GM19463 (cell line): ENCODE measurements around the gene HAO1.
"Not testable (repeated sequence)": the region's sequence is repeated elsewhere in the genome, so short reads cannot be mapped to it uniquely, and the experiment has no call there.

Source experiments
- ATAC-seq: cut with Tn5 transposase; IDR thresholded peaks from one replicate; pipeline ENCODE4 v1.9.1; 2021; ENCODE audit warnings: mild to moderate bottlenecking, moderate library complexity; ENCODE audit not compliant: unreplicated experiment

HAO1 gene

GRCh38 chr20:7940341-7940740 lies at the start of gene HAO1:
TSS of gene HAO1 (minus strand) at chr20:7940458. CDS start at chr20:7940422, 36 bp downstream.
- no peak for ATAC-seq

- ATAC-seq, result no peak
These were observed 49.1 kb upstream of the HAO1 start for GRCh38 chr20:7989379-7989778.

DNA sequence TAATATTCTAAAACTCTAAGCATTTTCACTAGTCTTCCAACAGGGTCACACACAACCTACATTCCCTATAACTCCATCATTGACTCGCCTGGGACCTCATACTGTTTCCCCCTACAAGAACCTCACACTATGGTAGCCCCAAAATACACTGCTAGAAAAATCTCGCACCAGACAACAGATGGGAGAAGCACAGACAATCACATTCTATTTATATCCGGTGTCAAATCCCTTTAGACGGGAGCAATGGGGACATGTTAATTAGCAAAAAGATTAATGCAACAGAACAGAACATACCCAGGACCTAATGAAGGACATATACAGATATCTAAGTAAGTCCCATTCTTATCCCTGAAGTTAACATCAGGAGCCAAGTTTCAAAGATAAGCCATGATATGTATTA lies 45.7 kb upstream of the HAO1 start:
- ATAC-seq, result no peak

DNA sequence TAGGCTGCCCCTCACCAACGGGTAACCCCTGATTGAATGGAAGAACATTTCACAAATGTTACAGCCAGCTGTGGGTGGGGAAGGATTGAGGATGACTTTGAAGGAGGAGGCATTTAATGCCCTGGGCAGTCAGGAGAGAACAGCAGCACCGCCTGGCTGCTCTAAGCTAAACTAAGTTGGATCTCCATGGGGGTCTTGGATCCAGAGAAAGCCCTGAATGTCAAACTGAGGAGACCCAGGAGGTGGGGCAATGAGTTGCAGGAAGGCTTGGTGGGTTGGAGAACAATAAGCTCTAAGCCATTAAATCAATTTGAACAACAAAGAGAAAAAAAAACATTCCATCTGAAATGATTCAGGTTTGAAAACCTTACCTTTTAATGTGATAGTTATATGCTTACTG lies 43.9 kb upstream of the HAO1 start:
- no peak for ATAC-seq

DNA sequence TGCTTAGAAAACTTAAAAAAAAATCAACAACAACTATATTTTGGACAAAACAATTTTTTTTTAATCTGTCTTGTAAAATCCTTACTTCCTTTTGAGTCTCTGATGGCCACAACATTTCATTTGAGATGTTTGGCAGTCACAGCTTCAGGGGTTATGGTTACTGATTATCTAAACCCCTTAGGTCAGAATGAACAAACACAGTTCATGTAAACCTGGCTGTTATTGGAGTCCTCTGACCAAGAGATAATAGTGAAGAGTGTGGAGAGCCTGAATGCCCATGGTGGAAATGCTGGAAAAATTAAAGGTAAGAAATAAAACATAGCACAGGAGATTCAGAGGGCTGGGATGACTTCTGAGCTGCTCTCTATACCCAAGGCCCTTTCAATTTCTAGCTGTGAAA lies 41.1 kb upstream of the HAO1 start:
- no peak for ATAC-seq

DNA sequence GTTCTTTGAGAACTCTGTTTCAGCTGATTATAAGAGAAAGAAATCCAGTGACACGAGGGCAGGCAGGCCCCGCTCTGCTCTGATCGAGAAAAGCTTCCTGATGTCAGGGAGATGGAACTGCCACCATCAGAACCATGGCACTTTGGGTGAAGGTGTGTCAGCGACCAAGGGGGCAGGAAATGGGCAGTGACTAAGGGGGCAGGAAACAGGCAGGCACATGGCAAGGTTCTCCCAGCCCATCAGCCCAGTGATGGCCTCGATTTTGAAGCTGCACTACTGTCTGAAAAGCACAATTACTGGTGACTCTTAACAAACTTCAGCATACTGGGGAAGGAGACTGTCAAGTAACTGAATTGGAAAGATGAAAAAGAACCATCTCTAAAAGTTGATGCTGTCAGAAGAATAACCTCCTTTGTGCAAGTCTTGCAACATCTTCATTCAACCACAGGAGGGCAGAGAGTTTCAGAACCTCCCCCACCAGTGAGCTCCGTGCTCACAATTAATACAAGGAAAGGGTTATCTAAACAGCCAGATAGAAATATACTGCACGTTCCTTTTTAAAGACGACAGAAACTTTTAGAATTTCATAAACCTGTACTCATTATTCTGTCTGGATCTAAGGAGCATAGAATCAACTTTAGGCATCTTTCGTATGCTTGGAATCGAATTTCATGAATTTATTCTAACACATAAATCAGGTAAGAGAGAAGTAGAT lies 40.2 kb upstream of the HAO1 start:
- ATAC-seq, result peak; percentile 81

GRCh38 chr20:7977709-7978108 lies 37.5 kb upstream of the HAO1 start:
- no peak for ATAC-seq

GRCh38 chr20:7975851-7976414 lies 35.7 kb upstream of the HAO1 start:
- no peak for ATAC-seq

DNA sequence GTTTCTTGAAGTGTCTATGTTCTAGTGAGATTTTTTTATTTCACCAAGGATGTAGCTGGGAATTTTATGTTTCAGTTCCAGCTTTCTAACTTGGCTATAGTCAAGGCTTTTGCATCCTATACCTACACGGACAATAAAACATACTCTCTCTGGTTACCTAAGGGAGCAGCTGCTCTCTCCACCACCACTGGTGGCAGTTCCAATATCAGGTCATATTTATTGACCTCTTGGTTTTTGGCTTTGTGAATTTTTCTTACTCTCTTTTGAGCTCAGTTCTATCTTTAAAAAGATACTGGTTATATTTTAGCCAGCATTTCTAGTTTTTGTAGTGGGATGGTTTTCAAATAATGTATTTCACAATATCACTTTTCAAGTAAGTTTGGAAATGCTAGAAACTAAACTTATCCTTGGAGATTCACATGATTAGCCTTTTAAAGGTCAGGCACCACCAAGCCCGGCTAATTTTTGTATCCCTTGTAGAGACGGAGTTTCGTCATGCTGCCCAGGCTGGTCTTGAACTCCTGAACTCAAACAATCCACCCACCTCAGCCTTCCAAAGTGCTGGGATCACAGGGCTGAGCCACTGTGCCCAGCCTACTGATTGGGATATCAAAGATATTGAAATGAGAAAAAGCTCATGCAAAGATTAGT lies 34.7 kb upstream of the HAO1 start:
- ATAC-seq, result no peak

- no peak for ATAC-seq
These were observed 31.4 kb upstream of the HAO1 start for GRCh38 chr20:7971536-7972280.

DNA sequence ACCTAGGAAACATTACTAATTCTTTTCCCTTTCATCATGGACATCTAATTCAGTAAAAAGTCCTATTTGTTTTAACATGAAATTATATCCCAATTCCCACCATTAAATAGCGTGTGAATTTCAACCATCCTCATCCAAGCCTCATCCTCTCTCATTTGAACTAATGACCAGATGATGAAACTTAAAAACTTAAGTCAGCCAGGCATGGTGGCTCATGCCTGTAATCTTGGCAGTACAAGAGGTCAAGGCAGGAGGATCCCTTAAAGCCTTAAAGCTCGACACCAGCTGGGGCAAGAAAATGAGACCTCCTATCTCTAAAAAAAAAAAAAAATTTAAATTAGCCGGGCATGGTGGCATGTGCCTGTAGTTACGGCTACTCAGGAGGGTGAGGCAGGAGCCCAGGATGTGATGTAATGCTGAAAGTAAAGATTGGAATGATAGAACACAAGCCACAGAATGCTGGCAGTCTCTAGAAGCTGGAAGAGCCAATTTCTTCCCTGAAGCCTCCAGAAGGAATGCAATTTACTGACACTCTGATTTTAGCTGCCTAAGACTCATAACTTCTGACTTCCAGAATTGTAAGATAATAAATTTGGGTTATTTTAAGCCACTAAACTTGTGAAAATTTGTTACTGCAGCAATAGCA lies 27.1 kb upstream of the HAO1 start:
- no peak for ATAC-seq

GRCh38 chr20:7966176-7966575 lies 25.9 kb upstream of the HAO1 start:
- no peak for ATAC-seq

GRCh38 chr20:7959484-7959883 lies 19.2 kb upstream of the HAO1 start:
- ATAC-seq, result no peak

DNA sequence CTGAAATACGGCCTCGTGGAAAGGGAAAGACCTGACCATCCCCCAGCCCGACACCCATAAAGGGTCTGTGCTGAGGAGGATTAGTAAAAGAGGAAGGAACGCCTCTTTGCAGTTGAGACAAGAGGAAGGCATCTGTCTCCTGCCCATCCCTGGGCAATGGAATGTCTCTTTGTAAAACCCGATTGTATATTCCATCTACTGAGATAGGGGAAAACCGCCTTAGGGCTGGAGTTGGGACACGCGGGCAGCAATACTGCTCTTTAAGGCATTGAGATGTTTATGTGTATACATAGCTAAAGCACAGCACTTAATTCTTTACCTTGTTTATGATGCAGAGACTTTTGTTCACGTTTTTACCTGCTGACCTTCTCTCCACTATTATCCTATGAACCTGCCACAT lies 16.3 kb upstream of the HAO1 start:
- not testable (repeated sequence) for ATAC-seq

GRCh38 chr20:7950387-7950786 lies 10.1 kb upstream of the HAO1 start:
- ATAC-seq, result no peak

- ATAC-seq, result no peak
These were observed 3.6 kb upstream of the HAO1 start for GRCh38 chr20:7943891-7944290.

- no peak for ATAC-seq
These were observed 595 bp downstream of the HAO1 start for GRCh38 chr20:7939663-7940062.

GRCh38 chr20:7938058-7938457 lies 2.2 kb downstream of the HAO1 start:
- ATAC-seq, result no peak

- ATAC-seq, result no peak
These were observed 2.9 kb downstream of the HAO1 start for GRCh38 chr20:7937328-7937727.

DNA sequence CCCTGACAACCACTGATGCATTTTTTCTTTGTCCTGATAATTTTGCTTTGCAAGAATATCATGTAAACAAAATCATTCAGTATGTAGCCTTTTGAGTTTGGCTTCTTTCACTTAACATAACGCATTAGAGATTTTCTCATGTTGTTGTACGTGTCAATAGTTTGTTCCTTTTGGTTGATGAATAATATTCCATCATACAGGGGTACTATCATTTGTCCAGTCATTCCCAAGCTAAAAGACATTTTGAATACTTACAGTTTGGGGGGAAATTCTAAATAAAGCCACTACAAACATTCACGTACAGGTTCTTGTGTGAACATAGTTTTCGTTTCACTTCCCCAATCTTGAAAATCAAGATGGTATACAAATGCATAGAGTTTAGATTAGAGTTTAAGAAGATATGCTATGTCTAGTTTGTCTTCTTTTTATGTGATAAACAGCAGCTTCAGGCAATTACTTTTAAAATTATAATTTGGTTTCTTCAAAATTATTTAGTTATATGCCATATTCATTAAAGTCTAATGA lies 5.2 kb downstream of the HAO1 start:
- ATAC-seq, result peak; percentile 57

GRCh38 chr20:7933346-7933745 lies 6.9 kb downstream of the HAO1 start:
- no peak for ATAC-seq
